Liver (tissue), 9 donors: ENCODE results near the gene PAPPA. TPM values are rescaled to one million over a fixed set of nuclear protein-coding genes. Genes with fewer than 3 reads are reported as not detected.

ENCODE experiments used
- DNase-seq: peaks from one replicate; pipeline ENCODE4 v3.0.0-alpha.2; 2017; ENCODE audit warnings: low spot score
- H3K27ac ChIP-seq, 2 donors: one replicate each; pipeline ENCODE4 v1.7.0; 2013; ENCODE audit warnings: inconsistent platforms in 2 of 2, low read length in 2 of 2, control low read depth in 1 of 2, low read depth in 1 of 2, mild to moderate bottlenecking in 1 of 2
- H3K27me3 ChIP-seq, 4 donors: one replicate each; pipeline versions ENCODE4 v1.6.1 to v1.7.0; 2013; ENCODE audit warnings: low read length in 3 of 4, inconsistent platforms in 1 of 4, mild to moderate bottlenecking in 1 of 4, moderate library complexity in 1 of 4; ENCODE audit not compliant: control insufficient read depth in 4 of 4, insufficient read depth in 4 of 4
- H3K36me3 ChIP-seq, 4 donors: one replicate each; pipeline versions ENCODE4 v1.6.1 to v1.7.0; 2013; ENCODE audit warnings: low read length in 3 of 4, mild to moderate bottlenecking in 3 of 4, low read depth in 1 of 4, moderate library complexity in 1 of 4; ENCODE audit not compliant: control insufficient read depth in 4 of 4, insufficient read depth in 3 of 4
- H3K4me1 ChIP-seq, 4 donors: one replicate each; pipeline versions ENCODE4 v1.6.1 to v1.7.0; 2013; ENCODE audit warnings: low read length in 3 of 4, mild to moderate bottlenecking in 3 of 4, moderate library complexity in 1 of 4; ENCODE audit not compliant: control insufficient read depth in 4 of 4, insufficient read depth in 4 of 4
- H3K4me3 ChIP-seq, 3 donors: one replicate each; pipeline versions ENCODE4 v1.6.1 to v1.7.0; 2013; ENCODE audit warnings: low read length in 3 of 3, control low read depth in 1 of 3, low read depth in 1 of 3, mild to moderate bottlenecking in 1 of 3
- H3K9ac ChIP-seq, 2 donors: one replicate each; pipeline ENCODE4 v1.7.0; 2013; ENCODE audit warnings: low read length in 2 of 2, mild to moderate bottlenecking in 2 of 2, moderate library complexity in 2 of 2, control low read depth in 1 of 2, low read depth in 1 of 2
- H3K9me3 ChIP-seq, 4 donors: one replicate each; pipeline versions ENCODE4 v1.6.1 to v1.7.0; 2013; ENCODE audit warnings: low read length in 3 of 4; ENCODE audit not compliant: control insufficient read depth in 4 of 4
- EGR1 ChIP-seq, 2 donors: IDR thresholded peaks; 2 replicates each; pipeline ENCODE4 v1.6.1; 2016 to 2018; ENCODE audit warnings: antibody characterized with exemption in 2 of 2, low read depth in 2 of 2
- FOXA2 ChIP-seq: IDR thresholded peaks from 2 replicates; pipeline ENCODE4 v1.6.1; 2016; ENCODE audit warnings: antibody characterized with exemption
- GABPA ChIP-seq, 2 donors: IDR thresholded peaks in 1 of 2; conservative IDR thresholded peaks in 1 of 2; 2 replicates each; pipeline ENCODE4 v1.6.1; 2016; ENCODE audit warnings: antibody characterized with exemption in 2 of 2, mild to moderate bottlenecking in 1 of 2, moderate library complexity in 1 of 2
- HNF4A ChIP-seq, 2 donors: conservative IDR thresholded peaks; 2 replicates each; pipeline ENCODE4 v1.6.1; 2016; ENCODE audit warnings: antibody characterized with exemption in 2 of 2, mild to moderate bottlenecking in 2 of 2
- HNF4G ChIP-seq: IDR thresholded peaks from 2 replicates; pipeline ENCODE4 v1.6.1; 2016; ENCODE audit warnings: antibody characterized with exemption
- JUND ChIP-seq, 2 donors: IDR thresholded peaks; 2 replicates each; pipeline ENCODE4 v1.6.1; 2016; ENCODE audit warnings: antibody characterized with exemption in 2 of 2
- NR2F2 ChIP-seq: IDR thresholded peaks from 2 replicates; pipeline ENCODE4 v1.6.1; 2016; ENCODE audit warnings: antibody characterized with exemption
- RAD21 ChIP-seq, 2 donors: IDR thresholded peaks; 2 replicates each; pipeline ENCODE4 v1.6.1; 2016; ENCODE audit warnings: antibody characterized with exemption in 2 of 2, mild to moderate bottlenecking in 2 of 2
- RXRA ChIP-seq, 2 donors: IDR thresholded peaks; 2 replicates each; pipeline ENCODE4 v1.6.1; 2017 to 2018; ENCODE audit warnings: antibody characterized with exemption in 2 of 2, mild to moderate bottlenecking in 1 of 2
- SP1 ChIP-seq: IDR thresholded peaks from 2 replicates; pipeline ENCODE4 v1.6.1; 2018; ENCODE audit warnings: antibody characterized with exemption, mild to moderate bottlenecking
- YY1 ChIP-seq: IDR thresholded peaks from 2 replicates; pipeline ENCODE4 v1.6.1; 2016; ENCODE audit warnings: antibody characterized with exemption, mild to moderate bottlenecking
- WGBS: extraction: QIAGEN DNeasy Blood & Tissue Kit; methylation state at CpG from one replicate; pipeline ENCODE4 v1.1.7; 2013; 5-methylcytosine and 5-hydroxymethylcytosine counted together
- polyA plus RNA-seq, 2 donors: library from polyadenylated mRNA; stranded (reverse) in 1 of 2; unstranded in 1 of 2; fragments of 200-250 nt in 1 of 2; fragments of >200 nt in 1 of 2; fragmentation: Nextera tagmentation in 1 of 2; extraction: Ambion mirVana in 1 of 2; gene quantifications; one replicate each; pipeline versions ENCODE4 v1.2.1 to v1.2.3, GENCODE V29; 2013 to 2015
- total RNA-seq, 2 donors: library from RNA; depleted of rRNA; stranded (reverse); fragments of >200 nt; gene quantifications; one replicate each; pipeline ENCODE4 v1.2.3, GENCODE V29; 2014
- TF ChIP-seq, protein P1 (sequence below): IDR thresholded peaks from 2 replicates; pipeline ENCODE4 v1.6.1; 2016; ENCODE audit warnings: antibody characterized with exemption
- TF ChIP-seq, protein P2 (sequence below): fragments of 150-350 bp; IDR thresholded peaks from 2 replicates; pipeline ENCODE4 v1.5.1; 2017; ENCODE audit warnings: improper control_type of control experiment, low read depth, low read length; ENCODE audit not compliant: missing input control
- TF ChIP-seq, protein P3 (sequence below): IDR thresholded peaks from 2 replicates; pipeline ENCODE4 v1.6.1; 2016; ENCODE audit warnings: antibody characterized with exemption, mild to moderate bottlenecking
- TF ChIP-seq, protein P4 (sequence below): IDR thresholded peaks from 2 replicates; pipeline ENCODE4 v1.6.1; 2016; ENCODE audit warnings: antibody characterized with exemption
- TF ChIP-seq, protein P5 (sequence below): IDR thresholded peaks from 2 replicates; pipeline ENCODE4 v1.6.1; 2016; ENCODE audit warnings: antibody characterized with exemption
- donor health status: healthy.
- donor health status: healthy.
- donor health status: healthy.
- donor health status: healthy.
- donor health status: healthy.

Gene PAPPA
- total and polyA plus RNA-seq, 4 donors, result 0.03 to 0.33 (median 0.20) TPM

DNA sequence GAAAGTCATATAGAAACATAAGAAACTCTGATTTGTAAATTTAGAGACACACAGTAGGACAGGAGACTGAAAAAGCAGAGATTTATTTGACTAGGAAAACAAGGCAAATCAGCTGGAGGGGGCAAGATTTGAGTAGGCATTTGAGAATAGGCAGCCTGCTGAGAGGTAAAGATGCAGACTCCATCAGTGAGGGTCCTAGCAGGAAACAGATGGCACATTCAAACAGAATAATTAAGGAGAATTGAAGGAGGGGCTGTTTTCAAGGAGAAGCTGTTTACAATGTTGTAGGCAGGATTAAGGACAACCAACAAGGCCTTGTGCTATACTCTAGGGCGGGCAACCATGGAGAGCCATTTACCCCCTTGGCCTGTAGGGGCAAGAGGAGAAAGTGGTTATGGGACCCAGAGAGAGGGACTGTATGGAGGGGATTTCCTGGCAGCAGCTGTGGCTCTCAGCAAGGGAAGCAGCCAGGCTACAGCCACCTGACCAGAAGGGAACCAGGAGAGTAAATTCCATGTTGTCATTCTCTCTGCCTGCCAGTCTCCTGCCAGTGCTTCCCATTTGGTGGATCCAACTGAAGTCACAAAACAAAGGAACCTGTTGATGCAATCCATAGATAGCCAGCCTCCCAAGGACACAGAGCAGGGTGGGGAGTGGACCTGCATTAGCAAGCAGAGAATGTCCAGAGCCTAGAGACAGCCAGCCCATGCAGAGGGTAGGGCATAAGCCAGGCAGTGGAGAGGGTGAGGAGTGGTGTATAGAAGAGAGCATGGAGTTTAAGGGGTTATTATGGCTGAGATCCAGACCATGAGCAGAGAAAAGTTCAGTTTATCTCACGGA lies 38.2 kb downstream of the PAPPA start:
- Histone ChIP-seq H3K4me1 (no peaks in the 10 kb centered on the region), H3K9ac (no peak overlapping the region), H3K27ac (no peak overlapping the region), H3K4me3 (no peak overlapping the region), H3K27me3 (no peaks in the 10 kb centered on the region), H3K36me3 (no peaks in the 10 kb centered on the region), H3K9me3 (peaks cover 0 to 2% (median 0%) of the 10 kb centered on the region in 4 donors)
- TF ChIP-seq GABPA (IDR thresholded peaks at IDR 0.05 in 1 of 2, conservative IDR thresholded peaks at IDR 0.05 in 1 of 2), result no peak
- no peak for TF ChIP-seq JUND (IDR thresholded peaks at IDR 0.05)
- TF ChIP-seq, protein P1, sequence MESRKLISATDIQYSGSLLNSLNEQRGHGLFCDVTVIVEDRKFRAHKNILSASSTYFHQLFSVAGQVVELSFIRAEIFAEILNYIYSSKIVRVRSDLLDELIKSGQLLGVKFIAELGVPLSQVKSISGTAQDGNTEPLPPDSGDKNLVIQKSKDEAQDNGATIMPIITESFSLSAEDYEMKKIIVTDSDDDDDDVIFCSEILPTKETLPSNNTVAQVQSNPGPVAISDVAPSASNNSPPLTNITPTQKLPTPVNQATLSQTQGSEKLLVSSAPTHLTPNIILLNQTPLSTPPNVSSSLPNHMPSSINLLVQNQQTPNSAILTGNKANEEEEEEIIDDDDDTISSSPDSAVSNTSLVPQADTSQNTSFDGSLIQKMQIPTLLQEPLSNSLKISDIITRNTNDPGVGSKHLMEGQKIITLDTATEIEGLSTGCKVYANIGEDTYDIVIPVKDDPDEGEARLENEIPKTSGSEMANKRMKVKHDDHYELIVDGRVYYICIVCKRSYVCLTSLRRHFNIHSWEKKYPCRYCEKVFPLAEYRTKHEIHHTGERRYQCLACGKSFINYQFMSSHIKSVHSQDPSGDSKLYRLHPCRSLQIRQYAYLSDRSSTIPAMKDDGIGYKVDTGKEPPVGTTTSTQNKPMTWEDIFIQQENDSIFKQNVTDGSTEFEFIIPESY, result no peak
- TF ChIP-seq, protein P2, sequence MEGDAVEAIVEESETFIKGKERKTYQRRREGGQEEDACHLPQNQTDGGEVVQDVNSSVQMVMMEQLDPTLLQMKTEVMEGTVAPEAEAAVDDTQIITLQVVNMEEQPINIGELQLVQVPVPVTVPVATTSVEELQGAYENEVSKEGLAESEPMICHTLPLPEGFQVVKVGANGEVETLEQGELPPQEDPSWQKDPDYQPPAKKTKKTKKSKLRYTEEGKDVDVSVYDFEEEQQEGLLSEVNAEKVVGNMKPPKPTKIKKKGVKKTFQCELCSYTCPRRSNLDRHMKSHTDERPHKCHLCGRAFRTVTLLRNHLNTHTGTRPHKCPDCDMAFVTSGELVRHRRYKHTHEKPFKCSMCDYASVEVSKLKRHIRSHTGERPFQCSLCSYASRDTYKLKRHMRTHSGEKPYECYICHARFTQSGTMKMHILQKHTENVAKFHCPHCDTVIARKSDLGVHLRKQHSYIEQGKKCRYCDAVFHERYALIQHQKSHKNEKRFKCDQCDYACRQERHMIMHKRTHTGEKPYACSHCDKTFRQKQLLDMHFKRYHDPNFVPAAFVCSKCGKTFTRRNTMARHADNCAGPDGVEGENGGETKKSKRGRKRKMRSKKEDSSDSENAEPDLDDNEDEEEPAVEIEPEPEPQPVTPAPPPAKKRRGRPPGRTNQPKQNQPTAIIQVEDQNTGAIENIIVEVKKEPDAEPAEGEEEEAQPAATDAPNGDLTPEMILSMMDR, result no peak
- TF ChIP-seq EGR1 (IDR thresholded peaks at IDR 0.05; ENCODE audit: low read depth in 2 of 2), result no peak
- no peak for TF ChIP-seq HNF4A (conservative IDR thresholded peaks at IDR 0.05)
- no peak for TF ChIP-seq NR2F2
- DNase-seq, result no peak
- 90% methylated on average over 2 of the region's 2 CpGs for WGBS

GRCh38 chr9:116193636-116194035 lies 40.0 kb downstream of the PAPPA start:
- Histone ChIP-seq H3K27ac (no peak overlapping the region), H3K4me3 (no peak overlapping the region), H3K4me1 (peaks cover 0 to 6% (median 4%) of the 10 kb centered on the region in 4 donors), H3K9ac (no peak overlapping the region), H3K9me3 (no peaks in the 10 kb centered on the region), H3K27me3 (no peaks in the 10 kb centered on the region), H3K36me3 (no peaks in the 10 kb centered on the region)
- TF ChIP-seq YY1 (no peak), FOXA2 (no peak), JUND (IDR thresholded peaks at IDR 0.05) (no peak), HNF4G (no peak), GABPA (IDR thresholded peaks at IDR 0.05 in 1 of 2, conservative IDR thresholded peaks at IDR 0.05 in 1 of 2) (no peak), SP1 (no peak), RAD21 (IDR thresholded peaks at IDR 0.05) (no peak), EGR1 (IDR thresholded peaks at IDR 0.05; ENCODE audit: low read depth in 2 of 2) (no peak), RXRA (IDR thresholded peaks at IDR 0.05) (no peak)
- TF ChIP-seq, protein P3, sequence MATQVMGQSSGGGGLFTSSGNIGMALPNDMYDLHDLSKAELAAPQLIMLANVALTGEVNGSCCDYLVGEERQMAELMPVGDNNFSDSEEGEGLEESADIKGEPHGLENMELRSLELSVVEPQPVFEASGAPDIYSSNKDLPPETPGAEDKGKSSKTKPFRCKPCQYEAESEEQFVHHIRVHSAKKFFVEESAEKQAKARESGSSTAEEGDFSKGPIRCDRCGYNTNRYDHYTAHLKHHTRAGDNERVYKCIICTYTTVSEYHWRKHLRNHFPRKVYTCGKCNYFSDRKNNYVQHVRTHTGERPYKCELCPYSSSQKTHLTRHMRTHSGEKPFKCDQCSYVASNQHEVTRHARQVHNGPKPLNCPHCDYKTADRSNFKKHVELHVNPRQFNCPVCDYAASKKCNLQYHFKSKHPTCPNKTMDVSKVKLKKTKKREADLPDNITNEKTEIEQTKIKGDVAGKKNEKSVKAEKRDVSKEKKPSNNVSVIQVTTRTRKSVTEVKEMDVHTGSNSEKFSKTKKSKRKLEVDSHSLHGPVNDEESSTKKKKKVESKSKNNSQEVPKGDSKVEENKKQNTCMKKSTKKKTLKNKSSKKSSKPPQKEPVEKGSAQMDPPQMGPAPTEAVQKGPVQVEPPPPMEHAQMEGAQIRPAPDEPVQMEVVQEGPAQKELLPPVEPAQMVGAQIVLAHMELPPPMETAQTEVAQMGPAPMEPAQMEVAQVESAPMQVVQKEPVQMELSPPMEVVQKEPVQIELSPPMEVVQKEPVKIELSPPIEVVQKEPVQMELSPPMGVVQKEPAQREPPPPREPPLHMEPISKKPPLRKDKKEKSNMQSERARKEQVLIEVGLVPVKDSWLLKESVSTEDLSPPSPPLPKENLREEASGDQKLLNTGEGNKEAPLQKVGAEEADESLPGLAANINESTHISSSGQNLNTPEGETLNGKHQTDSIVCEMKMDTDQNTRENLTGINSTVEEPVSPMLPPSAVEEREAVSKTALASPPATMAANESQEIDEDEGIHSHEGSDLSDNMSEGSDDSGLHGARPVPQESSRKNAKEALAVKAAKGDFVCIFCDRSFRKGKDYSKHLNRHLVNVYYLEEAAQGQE, result no peak
- TF ChIP-seq, protein P1, result no peak
- TF ChIP-seq, protein P4, sequence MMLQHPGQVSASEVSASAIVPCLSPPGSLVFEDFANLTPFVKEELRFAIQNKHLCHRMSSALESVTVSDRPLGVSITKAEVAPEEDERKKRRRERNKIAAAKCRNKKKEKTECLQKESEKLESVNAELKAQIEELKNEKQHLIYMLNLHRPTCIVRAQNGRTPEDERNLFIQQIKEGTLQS, result no peak
- TF ChIP-seq, protein P5, sequence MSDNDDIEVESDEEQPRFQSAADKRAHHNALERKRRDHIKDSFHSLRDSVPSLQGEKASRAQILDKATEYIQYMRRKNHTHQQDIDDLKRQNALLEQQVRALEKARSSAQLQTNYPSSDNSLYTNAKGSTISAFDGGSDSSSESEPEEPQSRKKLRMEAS, result no peak
- DNase-seq, result no peak
